NCI-H146 (cell line): Measurements from ENCODE around the gene MBNL2.

Experiments
- DNase-seq: peaks from one replicate; lab custom pipeline; 2025; lab: John Stamatoyannopoulos, UW

The MBNL2 gene

GRCh38 chr13:97253581-97254293 is 31.6 kb downstream of the MBNL2 start:
- DNase-seq: no peak

- no peak for DNase-seq
Observed at GRCh38 chr13:97254816-97255215, 32.7 kb downstream of the MBNL2 start.

- no peak for DNase-seq
Observed at GRCh38 chr13:97255515-97256021, 33.4 kb downstream of the MBNL2 start.

- no peak for DNase-seq
Observed at GRCh38 chr13:97256343-97256783, 34.2 kb downstream of the MBNL2 start.

DNA sequence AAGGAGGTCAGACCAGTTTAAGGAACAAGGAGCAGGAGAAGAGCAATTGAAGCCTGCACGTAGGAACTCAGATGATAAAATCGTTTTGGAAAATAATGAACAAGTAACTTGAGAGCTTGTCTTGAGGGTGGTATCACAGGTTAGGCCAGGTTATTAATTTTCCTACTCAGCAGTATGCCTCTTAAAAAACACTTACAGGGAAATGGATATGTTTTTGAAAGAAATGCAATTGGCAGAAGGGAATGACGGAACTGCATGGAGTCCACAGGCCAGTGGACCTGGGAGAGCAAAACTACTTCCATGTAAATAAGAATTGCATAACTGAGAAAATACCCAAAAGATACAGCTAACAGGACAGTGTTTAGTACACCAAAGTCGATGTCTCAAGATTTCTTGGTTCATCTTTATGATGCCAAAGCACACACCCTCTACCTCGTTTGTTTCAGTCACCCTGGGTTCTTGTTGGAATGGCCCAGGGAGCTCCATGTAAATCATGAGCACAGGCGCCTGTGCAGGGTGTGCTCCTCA is 35.2 kb downstream of the MBNL2 start:
- no peak for DNase-seq

- no peak for DNase-seq
Observed at GRCh38 chr13:97257800-97258799, 36.0 kb downstream of the MBNL2 start.

- DNase-seq: no peak
Observed at GRCh38 chr13:97258801-97259200, 36.7 kb downstream of the MBNL2 start.

- DNase-seq: no peak
Observed at GRCh38 chr13:97259410-97259797, 37.3 kb downstream of the MBNL2 start.

- no peak for DNase-seq
Observed at GRCh38 chr13:97259798-97260714, 37.9 kb downstream of the MBNL2 start.

DNA sequence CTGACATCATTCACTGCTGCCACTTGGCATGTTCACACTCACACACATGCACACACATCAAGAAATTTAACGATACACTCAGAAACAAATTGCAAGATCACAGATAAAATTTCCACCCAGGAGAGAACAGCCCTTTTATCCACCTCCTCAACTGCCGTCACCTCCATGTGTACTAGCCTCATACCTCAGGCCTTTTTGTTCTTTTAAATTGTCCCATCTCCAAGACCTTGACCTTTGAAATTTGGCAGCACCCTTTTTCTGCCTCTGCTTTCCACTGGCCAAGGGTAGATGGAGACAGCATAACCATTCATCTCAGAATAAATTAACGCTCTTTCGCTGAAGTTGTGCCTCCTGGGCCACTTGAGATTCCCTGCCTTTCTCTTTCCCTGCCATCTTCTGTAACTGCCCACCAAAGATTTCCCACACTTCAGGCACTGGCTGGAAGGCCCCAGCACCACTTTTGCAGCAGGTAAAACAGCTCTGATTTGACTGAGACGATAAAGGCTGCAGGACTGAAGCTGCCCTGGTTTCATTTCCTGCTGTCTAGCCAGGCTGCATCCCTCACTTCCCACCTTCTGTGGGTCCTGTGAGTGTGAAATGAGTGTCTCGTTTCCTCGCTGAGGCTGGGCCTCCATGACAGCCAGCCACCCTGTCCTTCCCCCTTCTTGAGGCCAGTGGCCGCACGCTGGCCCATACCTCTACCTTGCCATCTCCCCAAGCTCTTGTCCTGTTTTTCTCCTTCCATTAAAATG is 39.3 kb downstream of the MBNL2 start:
- no peak for DNase-seq

- DNase-seq: no peak
Observed at GRCh38 chr13:97262058-97262457, 39.9 kb downstream of the MBNL2 start.

- no peak for DNase-seq
Observed at GRCh38 chr13:97263160-97263559, 41.0 kb downstream of the MBNL2 start.

DNA sequence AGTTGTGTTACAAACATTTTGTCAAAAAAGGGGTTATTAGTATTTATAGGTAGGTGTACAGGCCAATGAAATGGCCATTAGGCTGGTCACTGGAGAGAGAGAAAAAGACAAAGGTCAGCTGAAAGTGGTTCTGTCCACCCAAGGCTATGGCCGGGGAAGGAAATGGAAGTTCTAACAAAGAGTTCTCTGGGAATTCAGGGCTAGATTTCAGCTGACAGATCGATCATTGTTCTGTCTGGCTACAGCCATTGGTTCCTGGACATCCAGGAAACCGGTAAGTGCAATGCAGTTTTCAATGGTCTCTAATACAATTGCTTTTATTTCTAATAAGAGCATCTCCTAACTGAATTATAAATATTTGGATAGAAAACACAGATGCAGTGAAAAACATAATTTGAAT is 42.5 kb downstream of the MBNL2 start:
- DNase-seq: no peak

DNA sequence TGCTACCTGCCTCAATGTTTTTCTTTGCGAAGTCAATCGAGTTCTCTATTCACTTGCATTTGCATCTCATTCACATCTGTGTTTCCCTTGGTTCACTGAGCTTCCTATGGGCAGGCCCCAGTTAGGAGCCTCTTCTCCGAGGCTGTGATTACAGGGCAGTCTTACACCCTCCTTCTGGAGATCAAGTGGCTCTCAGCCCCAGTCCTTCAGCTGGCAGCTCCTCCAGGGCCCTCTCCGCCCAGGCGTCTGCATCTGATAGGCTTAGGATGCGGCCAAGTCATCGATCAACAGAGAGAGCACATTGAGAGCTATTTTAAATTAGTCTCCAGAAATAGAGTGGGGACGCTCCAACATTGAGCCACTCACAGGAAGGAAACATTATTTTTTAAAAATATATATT is 44.2 kb downstream of the MBNL2 start:
- no peak for DNase-seq

DNA sequence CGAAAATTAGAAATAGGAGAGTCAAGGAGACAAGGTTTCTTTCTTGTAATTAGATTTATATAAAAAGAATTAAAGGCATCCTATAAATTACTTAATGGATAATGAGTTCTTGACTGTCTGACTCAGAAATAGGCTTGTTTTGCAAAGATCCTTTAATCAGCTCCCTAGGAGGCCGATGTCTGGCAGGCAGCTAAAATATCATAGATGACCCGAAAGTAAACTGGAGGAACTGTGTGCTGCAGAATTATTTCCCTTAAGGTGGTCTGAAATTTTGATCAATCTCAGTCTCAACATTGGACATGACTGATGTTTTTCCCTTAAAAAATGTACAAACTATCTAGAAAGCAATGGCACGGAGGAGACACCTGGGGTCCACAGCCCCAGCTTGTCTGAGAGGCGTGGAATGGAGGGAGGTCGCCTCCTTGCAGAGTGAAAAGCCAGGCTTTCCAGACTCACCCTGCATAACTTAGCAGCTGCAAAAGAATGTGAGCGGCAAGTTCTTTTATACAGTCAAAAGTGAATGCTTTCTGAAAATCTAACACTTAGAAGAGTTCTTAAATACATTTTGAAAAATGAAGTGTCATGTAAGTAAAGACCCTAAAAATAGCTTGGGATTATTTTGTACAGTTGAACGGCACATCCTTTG is 44.8 kb downstream of the MBNL2 start:
- DNase-seq: no peak

DNA sequence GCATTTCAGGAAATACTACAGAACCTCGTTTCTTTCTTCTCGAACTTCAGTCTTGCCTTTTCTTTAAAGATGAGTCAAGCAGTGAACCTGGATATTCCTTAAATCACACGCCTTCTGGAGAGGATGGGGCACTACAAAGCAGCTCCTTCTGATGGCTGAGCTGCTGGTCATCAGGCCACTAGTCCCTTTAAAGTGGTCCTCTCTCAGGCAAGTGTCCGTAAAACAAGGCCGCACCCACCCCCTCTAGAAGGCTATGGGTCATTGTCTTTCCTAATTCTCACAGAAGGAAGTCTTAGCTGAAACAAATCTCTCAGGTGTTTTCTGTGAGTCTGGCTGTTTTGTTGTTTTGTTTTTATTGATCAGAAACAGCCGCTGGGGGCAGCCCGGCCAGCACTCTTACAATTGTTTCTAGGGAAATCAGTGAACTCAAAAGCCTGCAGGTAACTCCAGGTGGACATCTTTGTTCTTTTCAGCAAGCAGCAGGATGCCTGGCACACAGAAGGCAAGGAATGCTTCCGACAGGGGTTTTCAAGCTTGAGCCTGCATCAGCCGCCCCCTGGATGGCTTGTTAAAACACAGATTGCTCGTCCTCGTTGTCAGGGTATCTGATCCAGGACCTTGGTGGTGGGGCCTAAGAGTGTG is 45.4 kb downstream of the MBNL2 start:
- no peak for DNase-seq

GRCh38 chr13:97268772-97269171 is 46.6 kb downstream of the MBNL2 start:
- DNase-seq: no peak

GRCh38 chr13:97269603-97270002 is 47.5 kb downstream of the MBNL2 start:
- DNase-seq: no peak

DNA sequence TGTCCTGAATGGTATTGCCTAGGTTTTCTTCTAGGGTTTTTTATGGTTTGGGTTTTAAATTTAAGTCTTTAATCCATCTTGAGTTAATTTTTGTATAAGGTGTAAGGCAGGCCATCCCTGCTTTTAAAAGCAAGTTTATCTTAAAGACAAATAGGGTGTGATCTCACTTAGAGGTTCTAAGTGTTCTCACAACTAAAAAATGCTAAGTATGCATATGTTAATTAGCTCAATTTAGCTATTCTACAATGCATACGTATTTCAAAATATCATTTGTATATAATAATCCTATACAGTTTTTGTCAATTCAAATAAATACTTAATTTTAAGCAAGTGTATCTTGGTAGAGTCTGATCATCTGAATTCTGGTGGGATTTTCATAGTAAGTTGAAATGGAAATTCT is 50.4 kb downstream of the MBNL2 start:
- DNase-seq: no peak

- no peak for DNase-seq
Observed at GRCh38 chr13:97273341-97273831, 51.3 kb downstream of the MBNL2 start.
